ENCODE results near the gene GPC4.
"Not testable (repeated sequence)": the region's sequence is repeated elsewhere in the genome, so short reads cannot be mapped to it uniquely, and the experiment has no call there.

Gene GPC4

DNA sequence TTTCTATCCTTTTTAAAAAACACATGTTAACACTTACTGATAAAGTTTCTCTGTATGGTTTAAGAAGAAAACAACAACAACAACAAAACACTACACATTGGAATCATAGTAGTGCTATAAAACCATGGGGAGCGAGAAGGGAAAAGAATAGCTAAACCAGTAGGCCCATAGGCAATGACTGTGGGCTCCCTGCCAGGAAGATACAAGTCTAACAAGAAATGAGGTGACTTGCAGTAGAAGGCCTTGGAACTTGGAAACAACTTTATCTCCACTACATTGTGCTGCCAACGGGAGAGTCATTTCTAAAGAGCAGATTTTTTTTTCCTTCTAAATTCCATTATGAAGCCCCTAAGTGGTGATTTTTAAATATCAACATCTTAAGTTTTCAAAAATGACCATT is 78.0 kb downstream of the GPC4 start:
- TF ChIP-seq, protein P1, sequence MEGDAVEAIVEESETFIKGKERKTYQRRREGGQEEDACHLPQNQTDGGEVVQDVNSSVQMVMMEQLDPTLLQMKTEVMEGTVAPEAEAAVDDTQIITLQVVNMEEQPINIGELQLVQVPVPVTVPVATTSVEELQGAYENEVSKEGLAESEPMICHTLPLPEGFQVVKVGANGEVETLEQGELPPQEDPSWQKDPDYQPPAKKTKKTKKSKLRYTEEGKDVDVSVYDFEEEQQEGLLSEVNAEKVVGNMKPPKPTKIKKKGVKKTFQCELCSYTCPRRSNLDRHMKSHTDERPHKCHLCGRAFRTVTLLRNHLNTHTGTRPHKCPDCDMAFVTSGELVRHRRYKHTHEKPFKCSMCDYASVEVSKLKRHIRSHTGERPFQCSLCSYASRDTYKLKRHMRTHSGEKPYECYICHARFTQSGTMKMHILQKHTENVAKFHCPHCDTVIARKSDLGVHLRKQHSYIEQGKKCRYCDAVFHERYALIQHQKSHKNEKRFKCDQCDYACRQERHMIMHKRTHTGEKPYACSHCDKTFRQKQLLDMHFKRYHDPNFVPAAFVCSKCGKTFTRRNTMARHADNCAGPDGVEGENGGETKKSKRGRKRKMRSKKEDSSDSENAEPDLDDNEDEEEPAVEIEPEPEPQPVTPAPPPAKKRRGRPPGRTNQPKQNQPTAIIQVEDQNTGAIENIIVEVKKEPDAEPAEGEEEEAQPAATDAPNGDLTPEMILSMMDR (IDR thresholded peaks at IDR 0.05; ENCODE audit: control insufficient read depth, extremely low read depth, insufficient read depth), result no peak
- peak; percentile 50 for DNase-seq (ENCODE audit: low read depth)

GRCh38 chrX:133335027-133335426 is 80.3 kb downstream of the GPC4 start:
- no peak overlapping the region for H3K4me3 ChIP-seq (ENCODE audit: low read depth, low read length)
- DNase-seq (ENCODE audit: low read depth), result no peak
- TF ChIP-seq, protein P1 (IDR thresholded peaks at IDR 0.05; ENCODE audit: control insufficient read depth, extremely low read depth, insufficient read depth), result peak; percentile 41

More for the DNA sequence above, 78.0 kb downstream of the GPC4 start:
- no peak overlapping the region for H3K4me3 ChIP-seq (ENCODE audit: low read depth, low read length)

GRCh38 chrX:133333154-133333750 is 82.0 kb downstream of the GPC4 start:
- H3K4me3 ChIP-seq (ENCODE audit: low read depth, low read length), result no peak overlapping the region
- DNase-seq (ENCODE audit: low read depth), result no peak
- TF ChIP-seq, protein P1 (IDR thresholded peaks at IDR 0.05; ENCODE audit: control insufficient read depth, extremely low read depth, insufficient read depth), result no peak

GRCh38 chrX:133332737-133333136 is 82.6 kb downstream of the GPC4 start:
- H3K4me3 ChIP-seq (ENCODE audit: low read depth, low read length), result no peak overlapping the region
- TF ChIP-seq, protein P1 (IDR thresholded peaks at IDR 0.05; ENCODE audit: control insufficient read depth, extremely low read depth, insufficient read depth), result no peak
- no peak for DNase-seq (ENCODE audit: low read depth)

DNA sequence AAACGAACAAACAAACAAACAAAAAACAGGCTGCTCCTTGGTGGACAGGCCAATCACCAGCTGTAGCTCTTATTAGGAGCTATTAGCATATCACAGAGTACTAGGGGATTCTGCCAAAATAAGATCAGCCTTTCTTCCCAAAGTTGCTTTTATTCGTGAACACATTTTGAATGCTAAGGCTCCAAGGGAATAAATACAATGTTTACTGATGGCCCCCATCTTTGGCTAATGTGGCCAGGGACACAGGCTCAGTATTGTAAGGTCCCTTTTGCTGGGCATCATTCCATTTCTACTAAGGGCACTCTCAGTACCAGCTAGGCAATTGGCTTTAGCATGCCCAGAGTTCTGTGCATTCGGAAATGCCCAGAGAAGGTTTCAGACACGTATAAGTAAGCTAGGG is 84.3 kb downstream of the GPC4 start:
- no peak overlapping the region for H3K4me3 ChIP-seq (ENCODE audit: low read depth, low read length)
- TF ChIP-seq, protein P1 (IDR thresholded peaks at IDR 0.05; ENCODE audit: control insufficient read depth, extremely low read depth, insufficient read depth), result no peak
- DNase-seq (ENCODE audit: low read depth), result no peak

- DNase-seq (ENCODE audit: low read depth), result no peak
- TF ChIP-seq, protein P1 (IDR thresholded peaks at IDR 0.05; ENCODE audit: control insufficient read depth, extremely low read depth, insufficient read depth), result no peak
- no peak overlapping the region for H3K4me3 ChIP-seq (ENCODE audit: low read depth, low read length)
Observed at GRCh38 chrX:133325422-133325821, 89.9 kb downstream of the GPC4 start.

DNA sequence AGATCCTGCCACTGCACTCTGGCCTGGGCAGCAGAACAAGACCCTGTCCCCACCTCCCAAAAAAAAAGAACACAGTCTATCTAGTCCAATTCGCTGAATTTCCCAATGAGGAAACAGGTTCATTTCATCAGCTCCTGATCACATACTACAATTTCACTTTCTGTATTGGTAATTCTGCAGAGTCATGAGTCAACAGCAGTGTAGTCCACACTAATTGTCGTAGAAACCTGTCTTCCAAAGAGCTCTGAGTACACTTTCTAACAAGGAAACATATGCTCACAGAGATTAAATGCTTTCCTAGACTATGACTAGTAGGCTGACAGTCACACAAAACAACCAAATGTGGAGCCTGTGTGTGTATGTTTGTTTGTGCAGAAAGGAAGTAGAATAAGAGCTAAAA is 91.9 kb downstream of the GPC4 start:
- TF ChIP-seq, protein P1 (IDR thresholded peaks at IDR 0.05; ENCODE audit: control insufficient read depth, extremely low read depth, insufficient read depth), result no peak
- no peak overlapping the region for H3K4me3 ChIP-seq (ENCODE audit: low read depth, low read length)
- no peak for DNase-seq (ENCODE audit: low read depth)

- not testable (repeated sequence) for H3K4me3 ChIP-seq (ENCODE audit: low read depth, low read length); DNase-seq (ENCODE audit: low read depth)
Observed at GRCh38 chrX:133322269-133322668, 93.0 kb downstream of the GPC4 start.
